Lower lobe of right lung (tissue), 2 donors: ENCODE data around the gene EMP1. TPM values are rescaled to one million over a fixed set of nuclear protein-coding genes. Genes with fewer than 3 reads are reported as not detected.
A peak's percentile ranks its signal among the peaks of the same experiment; 100 is the strongest.

Experiments
- ATAC-seq, 2 donors: fragments of 200-7000 bp; cut with Tn5 transposase; one replicate each; pipeline ENCODE4 v1.9.1; 2020 to 2022; ENCODE audit warnings: mild to moderate bottlenecking in 2 of 2, moderate library complexity in 2 of 2
- DNase-seq: peaks from one replicate; pipeline ENCODE4 v3.0.0-alpha.2; 2020
- H3K27ac ChIP-seq: fragments of 200-600 bp; one replicate; pipeline ENCODE4 v1.8.0; 2022
- H3K27me3 ChIP-seq: fragments of 200-600 bp; one replicate; pipeline ENCODE4 v1.8.0; 2022; ENCODE audit warnings: low read depth
- H3K36me3 ChIP-seq: fragments of 200-600 bp; one replicate; pipeline ENCODE4 v1.8.0; 2022; ENCODE audit warnings: mild to moderate bottlenecking
- H3K4me1 ChIP-seq: fragments of 200-600 bp; one replicate; pipeline ENCODE4 v1.8.0; 2022
- H3K4me3 ChIP-seq: fragments of 200-600 bp; one replicate; pipeline ENCODE4 v1.8.0; 2022; ENCODE audit warnings: mild to moderate bottlenecking
- H3K9me3 ChIP-seq: fragments of 200-600 bp; one replicate; pipeline ENCODE4 v1.8.0; 2022
- intact Hi-C: fragments of 100-400 bp; cut with DNase I; formaldehyde crosslinking; loops from one replicate; pipeline ENCODE4 v1.11.0; 2022
- total RNA-seq: library from RNA; stranded (reverse); fragmentation: NEBNext Ultra II Directional; extraction: Animal tissue kit (Norgen Biotek cat#: 25700); gene quantifications from one replicate; pipeline ENCODE4 v1.2.1, GENCODE V29; 2021
- TF ChIP-seq, protein P1 (sequence below): fragments of 200-600 bp; IDR thresholded peaks from one replicate; pipeline ENCODE4 v1.8.0; 2022; ENCODE audit warnings: antibody characterized with exemption, mild to moderate bottlenecking
- donor health status: DM: no; HTN: yes; CAD: no; lungs with severe emphysema.

The EMP1 gene
- total RNA-seq, 1 donor from 2014 or later = 195 TPM

DNA sequence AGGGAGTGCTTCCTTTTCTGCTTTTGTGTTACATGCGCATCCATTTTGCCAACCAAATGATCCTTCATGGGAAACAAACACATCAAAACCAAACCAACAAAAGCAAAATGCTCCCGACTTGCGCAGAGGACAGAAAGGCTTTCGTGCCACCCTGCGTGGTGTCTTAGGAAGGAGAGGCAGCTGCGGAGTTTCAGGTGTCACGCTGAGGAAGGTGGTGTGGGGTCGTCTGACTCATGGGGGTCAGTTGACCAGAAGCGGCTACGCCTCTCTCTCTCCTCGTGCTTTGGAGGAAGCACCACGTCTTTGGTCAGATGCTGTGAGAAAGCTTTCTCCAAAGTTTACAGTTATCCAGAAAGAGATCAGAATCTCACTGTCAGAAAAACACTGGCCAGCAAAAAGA lies 7.9 kb downstream of the EMP1 start:
- ATAC-seq = no peak
- no peak for DNase-seq
- intact Hi-C loops = no loop called here
- peaks cover 98% of the 10 kb centered on the region for H3K4me1 ChIP-seq
- TF ChIP-seq, protein P1, sequence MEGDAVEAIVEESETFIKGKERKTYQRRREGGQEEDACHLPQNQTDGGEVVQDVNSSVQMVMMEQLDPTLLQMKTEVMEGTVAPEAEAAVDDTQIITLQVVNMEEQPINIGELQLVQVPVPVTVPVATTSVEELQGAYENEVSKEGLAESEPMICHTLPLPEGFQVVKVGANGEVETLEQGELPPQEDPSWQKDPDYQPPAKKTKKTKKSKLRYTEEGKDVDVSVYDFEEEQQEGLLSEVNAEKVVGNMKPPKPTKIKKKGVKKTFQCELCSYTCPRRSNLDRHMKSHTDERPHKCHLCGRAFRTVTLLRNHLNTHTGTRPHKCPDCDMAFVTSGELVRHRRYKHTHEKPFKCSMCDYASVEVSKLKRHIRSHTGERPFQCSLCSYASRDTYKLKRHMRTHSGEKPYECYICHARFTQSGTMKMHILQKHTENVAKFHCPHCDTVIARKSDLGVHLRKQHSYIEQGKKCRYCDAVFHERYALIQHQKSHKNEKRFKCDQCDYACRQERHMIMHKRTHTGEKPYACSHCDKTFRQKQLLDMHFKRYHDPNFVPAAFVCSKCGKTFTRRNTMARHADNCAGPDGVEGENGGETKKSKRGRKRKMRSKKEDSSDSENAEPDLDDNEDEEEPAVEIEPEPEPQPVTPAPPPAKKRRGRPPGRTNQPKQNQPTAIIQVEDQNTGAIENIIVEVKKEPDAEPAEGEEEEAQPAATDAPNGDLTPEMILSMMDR = no peak
- peaks cover 6% of the 10 kb centered on the region for H3K36me3 ChIP-seq
- H3K4me3 ChIP-seq = no peak overlapping the region
- peak overlapping the region; percentile 66 for H3K27ac ChIP-seq
- no peaks in the 10 kb centered on the region for H3K9me3 ChIP-seq
- no peaks in the 10 kb centered on the region for H3K27me3 ChIP-seq

DNA sequence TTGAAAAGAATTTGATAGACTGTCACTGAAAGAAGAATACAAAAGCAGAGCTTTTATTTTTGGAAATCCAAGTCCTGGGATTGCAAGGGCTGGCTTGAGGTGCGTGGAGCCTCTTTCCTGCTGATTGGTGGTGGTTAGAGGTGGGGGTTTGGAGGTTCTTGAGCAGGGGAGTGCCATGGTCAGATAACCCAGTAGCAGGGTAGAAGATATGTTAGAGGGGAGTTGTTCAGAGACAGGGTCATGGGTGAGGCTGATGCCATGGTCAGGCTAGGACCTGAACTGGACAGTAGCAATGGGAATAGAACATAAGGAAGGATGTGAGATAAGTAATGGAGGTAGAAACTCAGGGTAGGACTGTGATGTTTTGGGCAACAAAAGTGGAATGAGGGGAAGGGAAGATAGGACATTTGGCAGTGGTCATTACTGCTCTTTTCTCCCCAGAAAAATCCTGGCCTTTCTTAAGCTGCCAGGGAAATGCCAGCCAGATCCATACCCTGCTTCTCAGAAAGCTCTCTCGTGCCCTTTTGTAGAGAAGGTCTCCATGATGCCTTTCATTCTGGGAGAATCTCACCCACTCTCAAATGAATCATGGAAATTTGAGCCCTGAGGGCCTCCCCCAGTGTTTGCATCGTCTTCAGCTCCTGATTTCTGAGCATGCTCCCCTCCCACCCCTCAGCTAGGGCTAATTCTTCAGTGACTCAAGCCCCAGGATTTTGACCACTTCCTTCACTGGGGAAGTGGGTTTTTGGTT lies 9.5 kb downstream of the EMP1 start:
- DNase-seq (no peak), ATAC-seq (no peak)
- peaks cover 6% of the 10 kb centered on the region for H3K36me3 ChIP-seq

DNA sequence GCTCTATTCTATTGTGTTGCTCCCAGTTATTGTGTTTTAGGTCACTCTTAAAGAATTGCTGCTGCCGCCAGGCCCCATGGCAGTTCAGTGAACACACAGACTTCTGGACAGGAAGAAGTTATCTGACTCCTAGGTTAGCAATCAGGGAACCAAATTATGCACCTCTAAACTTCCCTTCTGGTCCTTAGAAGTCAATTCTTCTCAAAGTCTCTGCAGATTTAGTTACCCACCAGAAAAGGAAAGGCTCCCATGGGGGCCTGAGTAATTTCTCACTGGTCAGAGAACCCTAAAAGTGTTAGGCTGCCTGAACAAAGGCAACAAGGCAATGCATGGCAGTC lies 10.0 kb downstream of the EMP1 start:
- peak overlapping the region; percentile 42 for H3K27ac ChIP-seq

More for the DNA sequence above, 9.5 kb downstream of the EMP1 start:
- H3K4me1 ChIP-seq = peaks cover 96% of the 10 kb centered on the region
- H3K27ac ChIP-seq = peak overlapping the region; percentile 42
- no peaks in the 10 kb centered on the region for H3K27me3 ChIP-seq
- no peaks in the 10 kb centered on the region for H3K9me3 ChIP-seq
- H3K4me3 ChIP-seq = no peak overlapping the region
- intact Hi-C loops = no loop called here
- TF ChIP-seq, protein P1 = no peak

DNA sequence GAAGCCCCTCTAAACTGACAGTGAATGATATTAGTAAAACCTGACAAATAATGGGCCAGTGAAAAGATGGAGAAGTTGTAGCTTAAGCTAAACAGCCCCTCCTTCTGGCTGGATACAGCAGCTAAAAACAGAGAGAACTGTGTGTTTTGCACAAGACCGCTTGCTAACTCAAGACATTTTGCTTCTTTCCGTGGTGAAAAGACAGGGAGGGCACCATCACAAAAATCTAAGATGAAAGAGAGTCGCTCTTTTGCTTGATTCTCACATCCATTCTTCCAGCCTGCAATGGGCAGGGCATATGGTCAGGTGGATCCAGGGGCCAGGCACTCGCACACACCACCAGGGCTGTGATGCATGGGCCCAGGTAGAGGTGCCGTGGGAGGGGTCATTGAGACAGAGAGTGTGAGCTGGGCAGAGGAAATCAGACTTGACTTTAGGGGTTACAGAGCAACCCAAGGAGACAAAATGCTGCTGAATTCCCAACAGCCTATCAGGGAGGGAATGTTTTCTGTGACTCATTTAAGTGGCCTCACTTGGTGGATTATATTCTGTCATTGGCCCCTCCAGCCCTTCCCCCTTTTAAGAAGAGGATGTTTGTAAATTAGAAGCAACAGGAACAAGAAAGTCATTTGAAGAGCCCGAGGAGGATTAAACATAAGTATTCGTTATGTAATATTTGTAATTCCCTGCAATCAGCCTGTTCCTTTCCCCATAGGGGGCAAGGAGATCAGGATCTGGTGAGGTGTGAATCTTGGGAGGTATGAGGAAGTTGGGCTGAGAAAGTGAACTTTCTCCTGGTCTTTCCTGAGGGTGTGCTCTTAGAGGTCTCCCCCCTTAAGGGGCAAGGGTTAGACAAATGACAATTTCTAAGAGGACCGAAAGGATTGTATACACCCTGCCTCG lies 12.3 kb downstream of the EMP1 start:
- H3K36me3 ChIP-seq = peaks cover 23% of the 10 kb centered on the region
- no peaks in the 10 kb centered on the region for H3K9me3 ChIP-seq
- peak; percentile 40 to 69 for ATAC-seq
- H3K27me3 ChIP-seq = no peaks in the 10 kb centered on the region
- no peak for DNase-seq
- intact Hi-C loops = no loop called here
- peaks cover 78% of the 10 kb centered on the region for H3K4me1 ChIP-seq
- peak overlapping the region; percentile 53 for H3K27ac ChIP-seq
- no peak overlapping the region for H3K4me3 ChIP-seq
- TF ChIP-seq, protein P1 = peak; percentile 45

More for the DNA sequence above, 10.0 kb downstream of the EMP1 start:
- DNase-seq (no peak), ATAC-seq (peak in 1 of 2 donors; percentile 6)
- TF ChIP-seq, protein P1 = no peak
- intact Hi-C loops = no loop called here
- Histone ChIP-seq H3K4me1 (peaks cover 95% of the 10 kb centered on the region), H3K4me3 (no peak overlapping the region), H3K9me3 (no peaks in the 10 kb centered on the region), H3K36me3 (peaks cover 6% of the 10 kb centered on the region), H3K27me3 (no peaks in the 10 kb centered on the region)

DNA sequence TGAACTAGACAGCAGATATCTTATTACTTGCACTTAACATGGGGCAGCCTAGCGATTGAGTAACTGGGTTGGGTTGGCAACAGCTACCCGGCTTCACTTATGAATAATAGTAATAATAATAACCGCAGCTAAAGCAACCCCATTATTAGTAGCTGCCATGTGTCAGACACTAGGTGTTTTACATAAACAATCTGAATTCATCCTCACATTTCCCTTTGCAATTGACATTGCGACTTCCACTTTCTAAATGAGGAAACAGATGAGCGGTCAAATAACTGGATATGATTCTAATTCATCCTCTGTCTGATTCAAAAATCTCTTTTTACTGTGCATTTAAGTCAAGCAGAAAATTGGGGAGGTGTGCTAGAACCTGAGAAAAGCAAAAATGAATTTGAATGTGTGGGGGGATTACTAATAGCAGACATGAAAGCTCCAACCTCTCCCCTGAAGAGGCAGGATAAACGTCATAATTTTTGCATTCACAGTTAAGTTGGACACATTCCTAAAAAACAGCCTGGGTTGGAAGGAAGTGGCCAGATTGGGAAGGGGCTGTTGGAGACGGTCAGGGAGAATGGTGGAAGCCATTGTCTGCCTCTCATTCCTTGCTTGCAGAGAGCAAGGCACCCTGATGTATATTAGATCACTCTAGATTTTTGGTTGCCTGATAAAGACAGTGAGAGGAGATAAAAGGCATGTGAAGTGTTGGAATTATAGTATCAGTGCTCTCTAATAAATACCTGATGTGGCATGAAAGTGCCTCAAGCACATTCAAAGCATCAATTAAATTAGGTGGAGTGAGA lies 13.1 kb downstream of the EMP1 start:
- DNase-seq (no peak), ATAC-seq (peak in 1 of 2 donors; percentile 25)
- H3K4me1 ChIP-seq = peaks cover 71% of the 10 kb centered on the region
- H3K4me3 ChIP-seq = no peak overlapping the region
- no peaks in the 10 kb centered on the region for H3K27me3 ChIP-seq
- intact Hi-C loops = loop anchor here (5.0 kb wide), 1 partner anchor 112 kb away; no protein-coding TSS in a partner anchor
- TF ChIP-seq, protein P1 = no peak
- no peaks in the 10 kb centered on the region for H3K9me3 ChIP-seq
- peak overlapping the region; percentile 53 for H3K27ac ChIP-seq
- peaks cover 25% of the 10 kb centered on the region for H3K36me3 ChIP-seq
